B cell (primary cell): ENCODE results near the gene STOX1. TPM values are rescaled to one million over a fixed set of nuclear protein-coding genes. Genes with fewer than 3 reads are reported as not detected.

Source experiments
- polyA plus RNA-seq: library from polyadenylated mRNA; depleted of rRNA; stranded (reverse); fragments of >200 nt; gene quantifications from 2 replicates; pipeline ENCODE4 v1.2.3, GENCODE V29; 2012
- small RNA-seq: library from RNA; depleted of rRNA; stranded (forward); fragments of <200 nt; gene quantifications from one replicate; pipeline ENCODE3, GENCODE V24; 2012; ENCODE audit warnings: low replicate concordance, low read depth; ENCODE audit not compliant: insufficient read length
- total RNA-seq, 2 donors: library from RNA; stranded (reverse); fragments of 120-200 nt in 1 of 2; gene quantifications; 1 replicate in 1 of 2; 2 replicates in 1 of 2; pipeline versions ENCODE4 v1.2.3 to v1.2.4, GENCODE V29; 2013 to 2022

The STOX1 gene
- total and polyA plus RNA-seq, 2 donors (not counting 1 experiment from before 2014, with no cell fraction given) = 0.07 to 0.57 TPM

Small RNAs within 50 kb of the gene (small RNA-seq; reads per million reads assigned to genes)
- not detected for gene RNU6-571P
- not detected for gene RNU6-697P

Other genes with a start within 250 kb of the STOX1 start
- gene CCAR1, start 106.3 kb upstream of the STOX1 start, total RNA-seq = 98.9 and 101 TPM in 2 replicates
- gene CCAR1, start 106.3 kb upstream of the STOX1 start, polyA plus RNA-seq = 26.3 and 42.1 TPM in 2 replicates
- 38.6 and 39.3 TPM in 2 replicates for gene DDX50, start 73.8 kb downstream of the STOX1 start, total RNA-seq
- 15.6 and 22.8 TPM in 2 replicates for gene DDX50, start 73.8 kb downstream of the STOX1 start, polyA plus RNA-seq
- 40.5 and 43.5 TPM in 2 replicates for gene DDX21, start 128.6 kb downstream of the STOX1 start, total RNA-seq
- 17.8 and 93.9 TPM in 2 replicates for gene DDX21, start 128.6 kb downstream of the STOX1 start, polyA plus RNA-seq
- 13.5 and 15.7 TPM in 2 replicates for gene KIFBP, start 161.3 kb downstream of the STOX1 start, total RNA-seq
- gene KIFBP, start 161.3 kb downstream of the STOX1 start, polyA plus RNA-seq = 4.1 and 5.2 TPM in 2 replicates